Osteoblast (primary cell): ENCODE results near the gene MGST2. TPM values are rescaled to one million over a fixed set of nuclear protein-coding genes. Genes with fewer than 3 reads are reported as not detected.

Experiments used
- DNase-seq: peaks from one replicate; pipeline ENCODE4 v3.0.0; 2011; ENCODE audit warnings: low spot score, mixed read lengths; ENCODE audit not compliant: insufficient read length; ENCODE audit errors: missing footprints
- H2AFZ ChIP-seq: 2 replicates; pipeline ENCODE4 v1.6.0; 2011; ENCODE audit warnings: mild to moderate bottlenecking, low read length
- H3K27ac ChIP-seq: 2 replicates; pipeline ENCODE4 v1.5.1; 2011; ENCODE audit warnings: mild to moderate bottlenecking, low read depth, low read length, moderate library complexity
- H3K27me3 ChIP-seq: 2 replicates; pipeline ENCODE4 v1.6.0; 2012; ENCODE audit warnings: mild to moderate bottlenecking, control low read depth, inconsistent platforms, low read length, moderate library complexity; ENCODE audit not compliant: insufficient read depth
- H3K36me3 ChIP-seq: 2 replicates; pipeline ENCODE4 v1.5.1; 2011; ENCODE audit warnings: mild to moderate bottlenecking, low read length, control low read depth, moderate library complexity; ENCODE audit not compliant: insufficient read depth
- H3K4me1 ChIP-seq: 2 replicates; pipeline ENCODE4 v1.5.1; 2011; ENCODE audit warnings: mild to moderate bottlenecking, low read length, control low read depth, moderate library complexity; ENCODE audit not compliant: insufficient read depth
- H3K4me2 ChIP-seq: 2 replicates; pipeline ENCODE4 v1.6.0; 2011; ENCODE audit warnings: mild to moderate bottlenecking, low read length; ENCODE audit not compliant: insufficient read depth
- H3K4me3 ChIP-seq: fragments of 200-600 bp; sonication (generic); 3 replicates; pipeline ENCODE4 v1.5.1; 2012; ENCODE audit warnings: mild to moderate bottlenecking, low read length, inconsistent platforms; ENCODE audit not compliant: insufficient read depth
- H3K79me2 ChIP-seq: 2 replicates; pipeline ENCODE4 v1.6.0; 2012; ENCODE audit warnings: mild to moderate bottlenecking, low read length, control low read depth, inconsistent platforms; ENCODE audit not compliant: insufficient read depth
- H3K9me3 ChIP-seq: 2 replicates; pipeline ENCODE4 v1.5.1; 2011; ENCODE audit warnings: low read depth, low read length, control low read depth
- H4K20me1 ChIP-seq: 2 replicates; pipeline ENCODE4 v1.6.0; 2012; ENCODE audit warnings: mild to moderate bottlenecking, low read length, control low read depth; ENCODE audit not compliant: insufficient read depth
- CTCF ChIP-seq: IDR thresholded peaks from 2 replicates; pipeline ENCODE4 v1.5.1; 2011; ENCODE audit warnings: mild to moderate bottlenecking, low read depth, low read length, moderate library complexity; ENCODE audit errors: extremely low read depth
- total RNA-seq: library from RNA; depleted of rRNA; stranded (reverse); fragments of >200 nt; gene quantifications from 2 replicates; pipeline ENCODE4 v1.2.3, GENCODE V29; 2012

Gene MGST2
- total RNA-seq, 1 donor: 6.2 TPM

GRCh38 chr4:139672215-139672614, 6.6 kb downstream of the MGST2 start:
- Histone ChIP-seq H3K4me2 (no peak overlapping the region), H3K36me3 (no peaks in the 10 kb centered on the region), H3K27me3 (no peaks in the 10 kb centered on the region), H3K9me3 (no peaks in the 10 kb centered on the region), H3K27ac (no peak overlapping the region), H4K20me1 (no peaks in the 10 kb centered on the region), H3K4me1 (no peaks in the 10 kb centered on the region), H2AFZ (no peak overlapping the region), H3K79me2 (no peaks in the 10 kb centered on the region), H3K4me3 (no peak overlapping the region)
- no peak for TF ChIP-seq CTCF
- DNase-seq: no peak

GRCh38 chr4:139672732-139673131, 7.1 kb downstream of the MGST2 start:
- TF ChIP-seq CTCF: no peak
- H2AFZ ChIP-seq: no peak overlapping the region
- no peaks in the 10 kb centered on the region for H3K27me3 ChIP-seq
- no peaks in the 10 kb centered on the region for H3K79me2 ChIP-seq
- H3K4me1 ChIP-seq: no peaks in the 10 kb centered on the region
- no peaks in the 10 kb centered on the region for H4K20me1 ChIP-seq
- H3K4me2 ChIP-seq: no peak overlapping the region
- H3K4me3 ChIP-seq: no peak overlapping the region
- H3K36me3 ChIP-seq: no peaks in the 10 kb centered on the region
- no peak overlapping the region for H3K27ac ChIP-seq
- no peak for DNase-seq
- H3K9me3 ChIP-seq: no peaks in the 10 kb centered on the region

GRCh38 chr4:139674875-139675550, 9.4 kb downstream of the MGST2 start:
- no peaks in the 10 kb centered on the region for H4K20me1 ChIP-seq
- H3K4me3 ChIP-seq: no peak overlapping the region
- H3K4me1 ChIP-seq: no peaks in the 10 kb centered on the region
- H2AFZ ChIP-seq: no peak overlapping the region
- no peak for TF ChIP-seq CTCF
- DNase-seq: no peak
- no peak overlapping the region for H3K27ac ChIP-seq
- H3K79me2 ChIP-seq: no peaks in the 10 kb centered on the region
- H3K36me3 ChIP-seq: no peaks in the 10 kb centered on the region
- H3K4me2 ChIP-seq: no peak overlapping the region
- H3K9me3 ChIP-seq: no peaks in the 10 kb centered on the region
- no peaks in the 10 kb centered on the region for H3K27me3 ChIP-seq

GRCh38 chr4:139675651-139676050, 10.0 kb downstream of the MGST2 start:
- Histone ChIP-seq H3K27ac (no peak overlapping the region), H3K27me3 (no peaks in the 10 kb centered on the region), H3K36me3 (no peaks in the 10 kb centered on the region), H4K20me1 (no peaks in the 10 kb centered on the region), H3K4me2 (no peak overlapping the region), H3K9me3 (no peaks in the 10 kb centered on the region), H3K79me2 (no peaks in the 10 kb centered on the region), H3K4me1 (no peaks in the 10 kb centered on the region), H3K4me3 (no peak overlapping the region), H2AFZ (no peak overlapping the region)
- DNase-seq: no peak
- no peak for TF ChIP-seq CTCF
